ENCODE measurements around the gene ALPG.
A peak's percentile ranks its signal among the peaks of the same experiment; 100 is the strongest.
"Not testable (repeated sequence)": the region's sequence is repeated elsewhere in the genome, so short reads cannot be mapped to it uniquely, and the experiment has no call there.

ALPG gene

DNA sequence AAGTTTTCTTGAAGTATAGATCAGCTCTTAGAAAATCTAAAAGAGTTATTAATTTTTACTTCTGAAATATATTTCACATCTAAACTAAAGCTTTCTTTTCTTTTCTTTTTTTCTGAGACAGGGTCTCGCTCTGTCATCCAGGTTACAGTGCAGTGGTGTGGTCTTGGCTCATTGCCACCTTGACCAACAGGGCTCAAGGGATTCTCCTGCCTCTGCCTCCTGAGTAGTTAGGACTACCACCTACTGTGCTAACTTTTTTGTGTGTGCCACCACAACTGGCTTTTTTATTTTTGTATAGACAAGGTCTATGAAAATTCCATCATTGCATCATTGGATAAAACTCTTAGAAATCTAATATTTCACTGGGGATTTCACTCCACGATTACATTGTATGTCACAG lies 10.0 kb upstream of the ALPG start:
- no peak for DNase-seq (ENCODE audit: low read depth in 2 of 2)

DNA sequence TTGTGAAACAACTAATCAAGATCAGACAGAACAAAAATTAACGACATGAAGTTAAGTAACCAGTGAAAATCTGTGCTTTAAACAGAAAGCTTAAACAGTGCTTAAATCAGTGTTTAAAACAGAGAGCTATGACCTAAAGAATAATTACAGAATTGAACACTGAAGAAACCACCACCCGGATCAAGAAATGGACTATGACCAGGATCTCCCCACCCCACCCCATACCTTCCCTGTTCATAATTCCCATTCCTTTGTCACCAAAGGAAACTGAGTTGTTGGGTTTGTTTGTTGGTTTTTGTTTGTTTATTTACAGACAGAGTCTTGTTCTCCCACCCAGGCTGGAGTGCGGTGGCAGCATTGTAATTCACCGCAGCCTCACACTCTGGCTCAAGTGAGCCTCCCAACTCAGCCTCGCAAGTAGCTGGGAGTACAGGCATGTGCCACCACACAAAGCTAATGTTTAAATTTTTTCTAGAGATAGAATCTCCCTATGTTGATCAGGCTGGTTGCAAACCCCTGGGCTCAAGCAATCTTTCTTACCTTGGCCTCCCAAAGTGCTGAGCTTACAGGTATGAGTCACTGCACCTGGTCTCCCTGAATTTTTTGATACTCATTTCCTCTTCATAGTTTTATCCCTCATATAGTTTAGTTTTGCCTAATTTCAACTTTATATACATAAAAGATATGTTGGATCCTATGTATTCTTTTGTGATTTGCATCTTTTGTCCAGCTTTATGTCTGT lies 8.2 kb upstream of the ALPG start:
- no peak for DNase-seq (ENCODE audit: low read depth in 2 of 2)

DNA sequence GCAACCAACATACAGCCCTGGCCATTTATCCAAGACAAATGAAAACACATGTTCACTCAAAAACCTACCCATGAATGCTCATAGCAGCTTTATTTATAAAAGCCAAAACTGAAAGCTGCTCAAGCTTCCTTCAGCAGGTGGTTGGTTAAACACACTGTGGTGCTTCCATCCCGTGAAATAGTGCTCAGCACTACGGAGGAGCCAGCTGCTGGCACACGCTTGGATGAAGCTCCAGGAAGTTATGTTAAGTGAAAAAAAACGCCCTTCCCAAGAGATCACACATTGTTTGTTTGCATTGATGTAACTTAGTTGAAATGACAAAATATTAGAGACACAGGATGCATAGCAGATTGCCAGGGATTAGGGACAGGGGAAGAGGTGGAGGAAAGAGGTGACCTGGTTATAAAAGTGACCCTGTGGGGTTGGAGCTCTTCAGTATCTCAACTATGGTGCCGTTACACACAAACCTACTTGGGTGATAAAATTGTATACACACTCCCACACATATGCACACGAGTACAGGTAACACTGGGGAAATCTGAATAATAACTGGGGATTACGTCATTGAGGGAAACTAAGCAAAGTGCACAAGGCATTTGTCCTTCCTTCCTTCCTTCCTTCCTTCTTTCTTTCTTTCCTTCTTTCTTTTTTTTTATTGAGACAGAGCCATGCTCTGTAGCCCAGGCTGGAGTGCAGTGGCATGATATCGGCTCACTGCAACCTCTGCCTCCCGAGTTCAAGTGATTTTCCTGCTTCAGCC lies 6.2 kb upstream of the ALPG start:
- DNase-seq (ENCODE audit: low read depth in 2 of 2): no peak

DNA sequence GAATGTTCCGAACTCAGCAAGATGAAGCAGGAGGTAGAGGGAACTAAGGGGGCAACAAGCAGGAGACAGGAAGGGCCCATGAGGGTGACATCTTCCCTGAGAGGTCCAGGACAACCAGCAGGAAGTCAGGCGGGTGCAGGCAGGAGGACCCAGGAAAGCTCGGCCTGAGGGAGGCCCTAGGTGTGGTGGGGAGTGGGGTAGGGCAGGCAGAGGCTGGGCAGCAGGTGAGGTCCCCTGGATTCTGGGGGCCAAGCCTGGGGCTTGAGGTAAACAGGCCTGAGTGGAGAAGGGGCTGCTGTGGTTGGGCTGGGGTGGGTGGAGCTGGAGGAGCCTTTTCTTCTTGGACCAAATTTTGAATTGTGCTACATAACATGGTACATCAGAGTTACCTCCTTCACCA lies 4.1 kb upstream of the ALPG start:
- no peak for DNase-seq (ENCODE audit: low read depth in 2 of 2)

DNA sequence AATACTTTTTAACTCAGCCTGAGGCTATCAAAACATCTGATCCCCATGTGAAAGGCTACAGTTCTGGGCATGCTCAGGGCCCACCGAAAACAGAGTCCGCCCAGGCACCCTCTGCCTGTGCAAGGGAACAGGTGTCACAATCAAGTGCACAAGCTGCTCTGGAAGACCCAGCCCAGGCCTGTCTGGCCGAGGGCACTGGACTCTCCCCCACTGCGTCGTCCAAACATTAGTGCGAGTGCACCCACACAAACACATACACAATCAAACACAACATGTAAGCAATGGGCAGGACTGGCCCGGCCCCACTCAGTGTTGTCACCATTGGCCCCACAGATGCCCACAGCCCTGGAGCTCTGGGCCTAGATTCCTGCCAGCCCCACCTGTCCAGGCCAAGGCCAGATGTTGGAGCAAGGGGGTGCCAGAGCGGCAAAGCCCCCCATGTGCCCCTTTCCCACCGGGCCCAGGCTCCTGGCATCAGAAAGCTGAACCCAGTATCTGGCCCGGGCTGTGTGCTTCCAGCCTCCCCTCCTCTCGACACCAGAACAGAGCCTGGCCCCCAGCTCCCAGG lies 617 bp upstream of the ALPG start:
- no peak for DNase-seq (ENCODE audit: low read depth in 2 of 2)

DNA sequence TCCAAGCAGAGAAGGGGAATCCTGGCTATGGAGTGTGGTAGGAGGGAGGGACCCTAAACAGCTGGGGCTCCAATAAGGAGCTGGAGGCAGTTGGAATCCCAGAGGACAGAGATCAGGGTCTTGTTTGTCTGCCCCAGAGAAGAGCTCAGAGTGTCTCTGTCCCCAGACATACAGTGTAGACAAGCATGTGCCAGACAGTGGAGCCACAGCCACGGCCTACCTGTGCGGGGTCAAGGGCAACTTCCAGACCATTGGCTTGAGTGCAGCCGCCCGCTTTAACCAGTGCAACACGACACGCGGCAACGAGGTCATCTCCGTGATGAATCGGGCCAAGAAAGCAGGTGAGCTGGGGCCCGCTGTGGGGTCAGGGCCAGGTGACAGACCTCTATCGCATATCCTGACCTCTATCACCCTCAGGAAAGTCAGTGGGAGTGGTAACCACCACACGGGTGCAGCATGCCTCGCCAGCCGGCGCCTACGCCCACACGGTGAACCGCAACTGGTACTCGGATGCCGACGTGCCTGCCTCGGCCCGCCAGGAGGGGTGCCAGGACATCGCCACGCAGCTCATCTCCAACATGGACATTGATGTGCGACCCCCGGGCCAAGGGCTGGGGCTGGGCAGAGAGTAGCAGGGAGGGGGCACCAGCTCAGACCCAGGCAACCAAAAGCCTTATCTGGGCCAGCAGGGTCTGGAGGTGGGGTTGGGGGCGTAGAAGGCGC lies 945 bp downstream of the ALPG start:
- not testable (repeated sequence) for DNase-seq (ENCODE audit: low read depth in 2 of 2)

DNA sequence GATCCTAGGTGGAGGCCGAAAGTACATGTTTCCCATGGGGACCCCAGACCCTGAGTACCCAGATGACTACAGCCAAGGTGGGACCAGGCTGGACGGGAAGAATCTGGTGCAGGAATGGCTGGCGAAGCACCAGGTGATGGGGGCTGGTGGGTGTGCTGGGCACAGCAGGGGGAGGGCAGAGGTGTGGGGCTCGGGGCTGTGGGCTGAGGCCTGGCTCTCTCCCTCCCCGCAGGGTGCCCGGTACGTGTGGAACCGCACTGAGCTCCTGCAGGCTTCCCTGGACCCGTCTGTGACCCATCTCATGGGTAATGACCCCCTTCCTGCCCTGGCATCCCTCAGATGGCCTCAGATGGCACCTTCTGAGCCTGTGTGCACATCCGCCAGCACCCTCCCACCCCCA lies 1.6 kb downstream of the ALPG start:
- DNase-seq (ENCODE audit: low read depth in 2 of 2): not testable (repeated sequence)

DNA sequence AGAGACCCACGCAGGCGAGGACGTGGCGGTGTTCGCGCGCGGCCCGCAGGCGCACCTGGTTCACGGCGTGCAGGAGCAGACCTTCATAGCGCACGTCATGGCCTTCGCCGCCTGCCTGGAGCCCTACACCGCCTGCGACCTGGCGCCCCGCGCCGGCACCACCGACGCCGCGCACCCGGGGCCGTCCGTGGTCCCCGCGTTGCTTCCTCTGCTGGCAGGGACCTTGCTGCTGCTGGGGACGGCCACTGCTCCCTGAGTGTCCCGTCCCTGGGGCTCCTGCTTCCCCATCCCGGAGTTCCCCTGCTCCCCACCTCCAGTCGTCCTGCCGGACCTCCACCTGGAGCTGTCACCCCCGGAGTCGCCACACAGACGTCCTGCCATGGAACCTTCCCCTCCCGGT lies 3.0 kb downstream of the ALPG start:
- DNase-seq (ENCODE audit: low read depth in 2 of 2): not testable (repeated sequence)

DNA sequence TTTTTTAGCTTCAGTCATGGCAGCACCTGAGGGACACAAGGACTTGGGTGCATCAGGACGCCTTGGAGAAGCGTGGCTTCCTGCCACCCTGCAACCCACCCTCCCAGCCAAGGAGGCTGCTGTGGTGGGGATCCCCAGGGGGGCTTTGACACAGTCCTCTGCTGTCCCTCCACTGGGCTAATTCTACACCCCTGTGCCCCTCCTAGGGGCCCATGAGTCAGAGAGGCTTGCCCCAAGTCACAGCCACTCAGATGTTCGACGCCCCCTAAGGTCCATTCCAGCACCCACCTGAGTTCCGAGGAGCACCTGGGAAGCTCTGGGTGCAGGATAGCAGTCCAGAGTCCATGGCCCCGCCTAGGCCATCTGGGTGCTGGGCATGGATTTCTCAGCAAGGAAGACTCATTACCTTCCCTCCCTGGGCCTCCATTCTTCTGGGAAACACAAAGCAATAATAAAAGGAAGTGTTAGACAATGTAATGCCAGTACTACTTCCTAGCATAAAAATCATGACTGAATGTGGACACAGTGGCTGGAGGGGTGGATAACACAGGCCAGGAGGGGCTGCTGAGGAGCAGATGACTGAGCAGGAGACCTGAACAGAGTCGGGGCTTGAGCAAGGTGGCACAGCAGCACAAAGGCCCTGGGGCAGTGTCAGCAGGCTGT lies 3.7 kb downstream of the ALPG start:
- DNase-seq (ENCODE audit: low read depth in 2 of 2): no peak

DNA sequence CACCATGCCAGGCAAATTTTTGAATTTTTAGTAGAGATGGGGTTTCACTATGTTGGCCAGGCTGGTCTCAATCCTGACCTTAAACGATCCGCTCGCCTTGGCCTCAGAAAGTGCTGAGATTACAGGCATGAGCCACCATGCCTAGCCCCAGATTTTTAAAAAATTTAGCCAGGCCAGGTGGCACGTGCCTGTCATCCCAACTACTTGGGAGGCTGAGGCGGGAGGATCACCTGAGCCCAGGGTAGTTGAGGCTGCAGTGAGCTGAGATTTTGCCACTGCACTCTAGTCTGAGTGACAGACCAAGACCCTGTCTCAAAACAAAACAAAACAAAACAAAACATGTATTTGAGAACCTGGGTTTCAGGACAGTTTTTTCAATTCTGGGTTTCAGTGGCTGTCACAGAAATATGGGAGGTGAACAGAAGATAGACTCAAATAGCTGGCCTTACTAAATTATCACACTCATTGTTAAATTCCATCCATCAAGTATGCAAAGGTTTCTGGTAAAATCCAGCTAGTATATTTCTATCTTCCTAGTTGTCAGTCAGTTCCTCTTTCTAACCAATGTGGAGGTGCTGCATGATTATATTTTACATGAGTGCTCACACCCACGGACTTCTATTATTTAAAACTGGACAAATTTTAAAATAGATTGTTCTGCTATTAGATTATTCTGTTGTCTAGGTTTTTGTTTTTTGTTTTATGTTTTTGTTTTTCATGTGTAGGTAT lies 5.4 kb downstream of the ALPG start:
- DNase-seq (ENCODE audit: low read depth in 2 of 2): no peak

DNA sequence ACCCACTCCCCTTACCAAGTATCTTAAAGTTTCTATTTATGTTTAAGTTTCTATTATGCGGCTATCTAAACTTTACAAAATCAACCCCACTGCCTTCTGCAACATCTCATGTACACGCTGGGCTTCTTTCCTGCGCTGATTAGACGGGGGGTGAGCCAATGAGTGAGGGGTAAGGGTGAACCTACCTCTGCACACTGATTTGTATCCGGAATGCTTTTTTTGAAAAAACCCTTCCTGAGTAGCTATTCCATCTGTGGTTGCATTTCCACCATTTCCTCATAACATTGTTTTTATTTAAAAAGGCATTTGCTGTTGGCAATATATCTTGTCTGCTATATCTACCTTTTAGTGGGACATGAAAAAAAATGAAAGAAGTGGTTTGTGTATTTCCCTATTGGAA lies 6.3 kb downstream of the ALPG start:
- no peak for DNase-seq (ENCODE audit: low read depth in 2 of 2)

DNA sequence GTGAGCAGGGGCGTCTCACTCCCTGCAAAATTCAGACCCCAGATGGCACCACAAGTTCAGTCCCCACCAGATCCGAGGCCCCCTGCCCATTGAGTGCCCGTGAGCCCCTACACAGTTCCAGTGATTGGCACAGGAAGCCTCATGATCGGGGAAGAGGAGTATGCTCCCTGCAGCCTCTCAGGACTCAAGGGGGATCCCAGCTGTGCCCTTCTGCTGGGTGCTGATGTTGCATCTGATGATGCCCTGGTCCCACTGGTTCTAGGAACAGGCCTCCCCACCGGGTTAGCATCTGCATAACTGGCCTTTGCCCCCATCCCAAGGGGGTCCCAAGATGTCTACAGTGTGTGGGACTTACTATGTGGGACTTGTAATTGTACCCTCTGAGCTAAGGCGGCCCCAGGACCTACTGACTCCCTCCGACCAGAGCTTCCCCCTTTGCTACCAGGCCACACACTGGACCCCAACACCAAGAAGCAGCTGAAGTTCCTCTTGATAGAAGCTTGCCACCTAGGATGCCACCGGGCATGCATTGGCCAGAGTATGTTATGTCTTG lies 8.6 kb downstream of the ALPG start:
- DNase-seq (ENCODE audit: low read depth in 2 of 2): no peak

DNA sequence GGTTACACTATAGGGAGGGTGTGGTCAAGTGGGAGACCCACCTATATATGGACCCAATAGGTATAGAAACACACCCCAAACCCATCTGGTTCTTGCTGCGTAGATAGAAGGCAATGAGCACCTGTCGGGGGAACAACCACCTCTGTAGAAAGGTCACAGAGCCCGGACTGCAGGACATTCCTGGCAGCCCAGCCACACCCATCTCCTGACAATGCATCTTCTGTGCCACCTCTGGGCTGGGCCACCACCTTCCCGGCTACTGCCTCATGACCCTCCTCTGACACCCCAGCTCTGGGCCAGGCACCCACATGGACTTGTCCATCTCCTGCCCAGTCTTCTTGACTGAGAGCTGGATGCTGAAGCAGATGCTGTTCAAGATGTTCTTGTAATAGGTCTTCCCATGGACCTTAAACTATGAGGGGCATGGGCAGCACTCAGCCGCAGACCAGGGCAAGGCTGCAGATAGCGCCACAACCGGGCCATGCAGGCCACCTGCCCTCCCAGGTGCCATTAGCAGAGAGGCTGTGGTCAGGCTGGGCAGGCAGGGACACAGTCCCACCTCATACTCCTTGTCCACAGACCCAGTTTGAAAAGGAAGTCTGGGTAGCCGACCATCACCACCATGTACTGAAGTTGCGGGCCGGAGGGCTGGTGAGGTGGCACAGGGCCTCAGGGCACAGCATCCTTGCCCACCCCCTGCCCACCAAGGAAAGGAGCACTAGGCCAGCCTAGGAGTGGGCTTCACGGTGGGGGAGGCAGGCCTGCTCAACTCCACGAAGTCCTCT lies 9.3 kb downstream of the ALPG start:
- no peak for DNase-seq (ENCODE audit: low read depth in 2 of 2)

DNA sequence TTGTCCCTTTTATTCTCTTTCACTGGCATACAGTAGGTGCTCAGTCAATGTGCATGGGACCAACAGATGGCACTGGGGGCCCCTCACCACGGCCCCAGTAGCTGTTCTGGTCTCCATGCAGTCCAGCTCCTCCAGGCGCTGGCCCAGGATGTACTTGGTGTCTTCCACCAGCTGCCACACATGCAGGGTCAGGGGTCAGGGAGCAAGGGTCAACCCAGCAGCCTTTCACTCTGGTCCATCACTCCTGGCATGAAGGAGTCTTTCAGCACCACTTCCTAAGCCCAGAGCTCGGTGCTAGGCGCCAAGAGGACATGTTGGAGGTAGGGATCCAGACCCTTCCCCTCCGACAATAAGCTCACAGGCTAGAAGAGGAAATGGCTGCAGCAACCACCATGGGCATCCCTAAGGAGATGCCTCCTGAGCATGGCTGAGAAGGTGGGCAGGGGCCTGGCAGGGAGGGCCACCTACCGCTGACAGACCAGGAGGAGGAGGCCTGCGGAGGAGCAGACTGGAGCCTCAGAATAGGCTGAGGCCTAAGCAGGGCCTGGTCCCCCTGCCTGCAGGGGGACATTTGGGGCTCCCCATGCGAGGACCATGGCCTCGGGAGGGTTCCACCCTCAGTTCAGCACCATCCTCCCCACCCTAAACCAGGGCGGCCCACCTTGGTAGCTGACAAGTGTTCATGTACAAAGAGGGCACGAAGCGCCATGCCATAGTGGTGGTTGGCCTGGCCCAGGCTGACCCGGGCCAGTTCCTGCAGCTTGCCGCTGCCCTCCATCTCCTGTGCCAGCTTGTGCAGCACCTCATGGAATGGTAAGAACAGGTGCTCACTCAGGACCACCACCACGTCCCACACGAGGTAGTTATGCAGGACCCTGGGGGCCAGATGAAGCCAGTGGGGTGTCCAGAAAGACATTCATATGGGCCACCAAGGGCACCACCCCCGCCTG lies 10.2 kb downstream of the ALPG start:
- no peak for DNase-seq (ENCODE audit: low read depth in 2 of 2)

DNA sequence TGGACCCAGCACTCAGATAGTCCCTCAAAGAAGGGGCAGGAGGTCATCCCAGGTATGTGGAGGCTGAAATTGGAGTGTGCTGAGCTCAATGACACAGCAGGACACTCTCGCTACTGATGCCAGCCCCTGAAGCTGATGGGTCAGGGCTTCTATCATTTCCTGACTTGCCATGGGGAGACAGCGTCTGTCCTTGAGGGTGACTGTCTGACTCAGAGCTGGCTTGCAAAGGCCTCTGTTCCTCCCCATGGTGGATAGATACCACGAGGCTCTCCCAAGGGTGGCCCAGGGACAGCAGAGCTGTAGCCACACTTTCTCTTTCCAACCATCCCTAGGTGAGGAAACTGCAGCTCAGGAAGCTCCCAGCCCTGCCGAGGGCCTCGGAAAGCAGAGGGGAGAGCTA lies 10.8 kb downstream of the ALPG start:
- no peak for DNase-seq (ENCODE audit: low read depth in 2 of 2)

DNA sequence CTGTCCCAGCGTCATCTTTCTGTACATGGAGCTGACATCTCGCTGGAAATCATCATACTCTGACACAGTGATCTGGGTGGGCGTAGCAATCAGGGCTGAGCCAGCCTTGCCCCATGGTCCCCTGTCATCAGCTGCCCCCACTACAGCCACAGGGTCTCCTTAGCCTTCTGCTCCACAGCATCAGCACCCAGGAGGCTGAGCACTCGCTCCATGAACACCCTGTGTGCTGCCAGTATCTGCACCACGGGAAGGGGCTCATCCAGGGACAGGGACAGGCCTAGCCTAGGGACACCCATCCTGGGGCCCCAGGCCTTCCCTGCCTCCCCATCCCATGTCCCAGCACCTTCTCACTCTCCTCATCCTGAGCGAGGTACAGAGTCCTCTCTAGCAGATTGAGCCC lies 11.4 kb downstream of the ALPG start:
- DNase-seq (ENCODE audit: low read depth in 2 of 2): no peak

DNA sequence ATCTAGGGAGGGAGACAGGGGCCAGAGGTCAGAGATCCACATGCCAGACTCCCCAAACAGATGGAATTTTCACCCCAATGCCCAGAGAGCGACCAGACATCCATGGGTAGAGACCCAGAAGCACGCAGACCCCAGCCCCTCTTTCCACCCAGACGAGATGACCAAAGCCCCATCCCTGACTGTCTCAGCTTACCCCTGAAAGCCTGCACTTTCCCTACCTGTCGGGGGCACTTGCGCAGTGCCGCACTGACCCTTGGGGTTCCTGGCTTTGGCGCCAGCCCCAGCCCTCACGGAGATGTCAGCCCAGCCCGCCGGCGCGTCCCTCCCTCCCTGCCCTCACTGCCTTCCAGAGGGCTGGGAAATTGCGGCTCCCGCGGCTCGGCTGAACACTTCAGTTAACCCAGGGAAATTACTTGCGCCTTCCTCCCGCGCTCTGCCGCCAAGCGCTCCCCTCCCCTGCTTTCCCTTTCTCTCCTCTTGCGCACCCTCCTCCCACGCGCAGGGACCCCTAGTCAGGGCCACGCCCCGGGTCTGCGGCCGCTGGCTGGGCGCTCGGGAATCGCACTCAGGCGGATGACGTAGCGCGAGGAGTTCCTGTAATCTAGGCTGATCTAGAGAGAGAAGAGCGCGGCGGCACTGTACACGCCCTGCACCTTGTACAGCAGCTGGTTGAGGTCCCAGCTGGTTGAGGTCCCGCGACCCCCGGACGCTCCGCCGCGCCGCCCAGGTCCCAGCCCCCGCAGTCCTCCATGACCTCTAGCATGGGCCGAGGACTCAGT lies 12.0 kb downstream of the ALPG start:
- peak in 1 of 2 donors; percentile 20 for DNase-seq (ENCODE audit: low read depth in 2 of 2)

Measured in activated CD4-positive, alpha-beta T cell treated with anti-CD3 and anti-CD28 coated beads for 24 hours (primary cell).